Panc1 (cell line): Measurements from ENCODE around the gene PLCG1. TPM values are rescaled to one million over a fixed set of nuclear protein-coding genes. Genes with fewer than 3 reads are reported as not detected.

Experiments used
- ATAC-seq: fragments of 200-7000 bp; cut with Tn5 transposase; 2 replicates; pipeline ENCODE4 v1.9.1; 2020; ENCODE audit warnings: mild to moderate bottlenecking, moderate library complexity
- BruUV-seq: library from RNA; stranded (reverse); fragments of 400-500 nt; replicated peaks from 2 replicates; lab custom pipeline; 2021; lab: Mats Ljungman, UMichigan
- CTCF ChIA-PET: fragments of 300-600 bp; sonication (Branson Sonifier 250); formaldehyde crosslinking; loops from one replicate; lab custom pipeline; 2022; ENCODE audit warnings: antibody characterized with exemption; lab: Charles Lee
- POLR2A ChIA-PET: fragments of 300-600 bp; sonication (Branson Sonifier 250); formaldehyde crosslinking; loops from one replicate; lab custom pipeline; 2022; ENCODE audit warnings: antibody characterized with exemption; lab: Charles Lee
- DNase-seq: peaks from one replicate; pipeline ENCODE4 v3.0.0-alpha.2; 2010; ENCODE audit warnings: low read depth, low spot score
- H3K27ac ChIP-seq: 2 replicates; pipeline ENCODE4 v1.5.1; 2011; ENCODE audit warnings: mild to moderate bottlenecking, low read length, inconsistent platforms
- H3K27me3 ChIP-seq: fragments of 200-500 bp; sonication (Bioruptor generic); 2 replicates; pipeline ENCODE4 v1.6.0; 2014; ENCODE audit warnings: low read length, inconsistent platforms; ENCODE audit not compliant: control insufficient read depth, insufficient read depth
- H3K36me3 ChIP-seq: fragments of 200-500 bp; sonication (Bioruptor generic); 2 replicates; pipeline ENCODE4 v1.5.1; 2014; ENCODE audit warnings: inconsistent platforms, mild to moderate bottlenecking, low read length, moderate library complexity; ENCODE audit not compliant: control insufficient read depth, insufficient read depth
- H3K4me1 ChIP-seq: 2 replicates; pipeline ENCODE4 v1.5.1; 2011; ENCODE audit warnings: inconsistent platforms, mild to moderate bottlenecking, low read length, moderate library complexity; ENCODE audit not compliant: control insufficient read depth, insufficient read depth
- H3K4me3 ChIP-seq, 2 experiments: 2 replicates each; pipeline ENCODE4 v1.5.1; 2011 to 2012; ENCODE audit warnings: low read depth in 2 of 2, low read length in 2 of 2, mild to moderate bottlenecking in 2 of 2, inconsistent platforms in 1 of 2, moderate library complexity in 1 of 2
- H3K9me3 ChIP-seq: fragments of 200-500 bp; sonication (Bioruptor generic); 2 replicates; pipeline ENCODE4 v1.5.1; 2014; ENCODE audit warnings: low read depth, mild to moderate bottlenecking, inconsistent platforms, low read length, moderate library complexity; ENCODE audit not compliant: control insufficient read depth, insufficient read depth
- POLR2AphosphoS5 ChIP-seq: IDR thresholded peaks from 2 replicates; pipeline ENCODE4 v1.6.1; 2012; ENCODE audit warnings: mild to moderate bottlenecking, low read depth, low read length, moderate library complexity
- SIN3A ChIP-seq: IDR thresholded peaks from 2 replicates; pipeline ENCODE4 v1.6.1; 2012; ENCODE audit warnings: low read depth, mild to moderate bottlenecking, low read length, moderate library complexity, borderline replicate concordance; ENCODE audit not compliant: insufficient read depth
- TCF7L2 ChIP-seq: IDR thresholded peaks from 2 replicates; pipeline ENCODE4 v1.6.1; 2011; ENCODE audit warnings: mild to moderate bottlenecking, low read depth, low read length, inconsistent platforms
- in situ Hi-C: cut with HindIII; loops from 2 replicates; pipeline ENCODE4 v1.10.0; 2016; ENCODE audit warnings: low sequenced_read_pairs, low pct_unique_long_range_greater_than_20kb
- intact Hi-C: fragments of 100-400 bp; cut with micrococcal nuclease; formaldehyde crosslinking; loops from one replicate; pipeline ENCODE4 v1.10.0; 2022; ENCODE audit not compliant: unreplicated experiment
- total RNA-seq: library from RNA; stranded (reverse); gene quantifications from one replicate; pipeline ENCODE4 v1.2.1, GENCODE V29; 2021; ENCODE audit not compliant: unreplicated experiment
- TF ChIP-seq, protein P1 (sequence below), 2 experiments: IDR thresholded peaks; 2 replicates each; pipeline ENCODE4 v1.6.1; 2011 to 2012; ENCODE audit warnings: low read depth in 2 of 2, control low read depth in 1 of 2, low read length in 1 of 2, mild to moderate bottlenecking in 1 of 2, moderate library complexity in 1 of 2; ENCODE audit not compliant: insufficient read depth in 1 of 2
- TF ChIP-seq, protein P2 (sequence below): fragments of 450-650 bp; IDR thresholded peaks from 2 replicates; pipeline ENCODE4 v1.5.1; 2017; ENCODE audit warnings: mild to moderate bottlenecking

Gene PLCG1
- total RNA-seq, 1 experiment from 2014 or later = 159 TPM

DNA sequence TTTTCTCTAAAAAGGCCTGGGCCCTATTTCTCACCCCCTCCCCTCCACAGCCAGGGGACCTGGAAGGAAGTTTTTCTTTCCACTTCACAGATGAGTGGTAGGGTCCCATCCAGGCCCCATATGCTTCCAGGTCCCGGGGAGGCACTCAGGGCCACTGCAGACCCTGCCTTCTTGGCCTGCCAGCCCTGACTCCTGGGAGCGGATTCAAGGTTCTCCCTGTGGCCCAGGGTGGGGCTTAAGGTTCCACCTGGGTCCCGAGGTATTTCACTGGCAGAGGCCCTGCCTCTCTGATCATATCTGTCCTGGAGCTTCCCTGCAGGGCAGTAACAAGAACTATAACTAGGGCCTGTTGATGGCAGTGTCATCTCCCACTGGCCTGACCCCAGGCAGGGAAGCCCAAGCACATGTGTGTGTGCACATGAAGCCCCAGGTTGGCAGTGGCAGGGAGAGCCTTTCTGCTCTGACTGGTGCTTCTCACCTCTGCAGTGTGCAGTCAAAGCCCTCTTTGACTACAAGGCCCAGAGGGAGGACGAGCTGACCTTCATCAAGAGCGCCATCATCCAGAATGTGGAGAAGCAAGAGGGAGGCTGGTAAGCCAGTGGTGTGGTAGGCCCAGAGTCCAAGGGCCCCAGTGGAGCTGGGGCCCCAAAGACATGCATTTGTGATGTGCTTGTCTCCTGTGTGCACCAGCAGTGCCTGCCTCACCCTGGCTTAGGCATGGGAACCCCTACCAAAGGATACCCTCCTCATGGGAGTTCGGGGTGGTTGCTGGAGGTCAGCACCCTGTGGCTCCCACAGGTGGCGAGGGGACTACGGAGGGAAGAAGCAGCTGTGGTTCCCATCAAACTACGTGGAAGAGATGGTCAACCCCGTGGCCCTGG, 31.2 kb downstream of the PLCG1 start:
- no peak overlapping the region for H3K27ac ChIP-seq
- H3K4me3 ChIP-seq = no peak overlapping the region
- no peaks in the 10 kb centered on the region for H3K9me3 ChIP-seq
- no peak for TF ChIP-seq TCF7L2
- no peak for TF ChIP-seq POLR2AphosphoS5
- TF ChIP-seq SIN3A = no peak
- TF ChIP-seq, protein P1, sequence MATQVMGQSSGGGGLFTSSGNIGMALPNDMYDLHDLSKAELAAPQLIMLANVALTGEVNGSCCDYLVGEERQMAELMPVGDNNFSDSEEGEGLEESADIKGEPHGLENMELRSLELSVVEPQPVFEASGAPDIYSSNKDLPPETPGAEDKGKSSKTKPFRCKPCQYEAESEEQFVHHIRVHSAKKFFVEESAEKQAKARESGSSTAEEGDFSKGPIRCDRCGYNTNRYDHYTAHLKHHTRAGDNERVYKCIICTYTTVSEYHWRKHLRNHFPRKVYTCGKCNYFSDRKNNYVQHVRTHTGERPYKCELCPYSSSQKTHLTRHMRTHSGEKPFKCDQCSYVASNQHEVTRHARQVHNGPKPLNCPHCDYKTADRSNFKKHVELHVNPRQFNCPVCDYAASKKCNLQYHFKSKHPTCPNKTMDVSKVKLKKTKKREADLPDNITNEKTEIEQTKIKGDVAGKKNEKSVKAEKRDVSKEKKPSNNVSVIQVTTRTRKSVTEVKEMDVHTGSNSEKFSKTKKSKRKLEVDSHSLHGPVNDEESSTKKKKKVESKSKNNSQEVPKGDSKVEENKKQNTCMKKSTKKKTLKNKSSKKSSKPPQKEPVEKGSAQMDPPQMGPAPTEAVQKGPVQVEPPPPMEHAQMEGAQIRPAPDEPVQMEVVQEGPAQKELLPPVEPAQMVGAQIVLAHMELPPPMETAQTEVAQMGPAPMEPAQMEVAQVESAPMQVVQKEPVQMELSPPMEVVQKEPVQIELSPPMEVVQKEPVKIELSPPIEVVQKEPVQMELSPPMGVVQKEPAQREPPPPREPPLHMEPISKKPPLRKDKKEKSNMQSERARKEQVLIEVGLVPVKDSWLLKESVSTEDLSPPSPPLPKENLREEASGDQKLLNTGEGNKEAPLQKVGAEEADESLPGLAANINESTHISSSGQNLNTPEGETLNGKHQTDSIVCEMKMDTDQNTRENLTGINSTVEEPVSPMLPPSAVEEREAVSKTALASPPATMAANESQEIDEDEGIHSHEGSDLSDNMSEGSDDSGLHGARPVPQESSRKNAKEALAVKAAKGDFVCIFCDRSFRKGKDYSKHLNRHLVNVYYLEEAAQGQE (IDR thresholded peaks at IDR 0.05; ENCODE audit: insufficient read depth in 1 of 2, low read depth in 2 of 2, low read length in 1 of 2) = no peak
- TF ChIP-seq, protein P2, sequence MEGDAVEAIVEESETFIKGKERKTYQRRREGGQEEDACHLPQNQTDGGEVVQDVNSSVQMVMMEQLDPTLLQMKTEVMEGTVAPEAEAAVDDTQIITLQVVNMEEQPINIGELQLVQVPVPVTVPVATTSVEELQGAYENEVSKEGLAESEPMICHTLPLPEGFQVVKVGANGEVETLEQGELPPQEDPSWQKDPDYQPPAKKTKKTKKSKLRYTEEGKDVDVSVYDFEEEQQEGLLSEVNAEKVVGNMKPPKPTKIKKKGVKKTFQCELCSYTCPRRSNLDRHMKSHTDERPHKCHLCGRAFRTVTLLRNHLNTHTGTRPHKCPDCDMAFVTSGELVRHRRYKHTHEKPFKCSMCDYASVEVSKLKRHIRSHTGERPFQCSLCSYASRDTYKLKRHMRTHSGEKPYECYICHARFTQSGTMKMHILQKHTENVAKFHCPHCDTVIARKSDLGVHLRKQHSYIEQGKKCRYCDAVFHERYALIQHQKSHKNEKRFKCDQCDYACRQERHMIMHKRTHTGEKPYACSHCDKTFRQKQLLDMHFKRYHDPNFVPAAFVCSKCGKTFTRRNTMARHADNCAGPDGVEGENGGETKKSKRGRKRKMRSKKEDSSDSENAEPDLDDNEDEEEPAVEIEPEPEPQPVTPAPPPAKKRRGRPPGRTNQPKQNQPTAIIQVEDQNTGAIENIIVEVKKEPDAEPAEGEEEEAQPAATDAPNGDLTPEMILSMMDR = no peak
- no peaks in the 10 kb centered on the region for H3K27me3 ChIP-seq
- no peak for DNase-seq
- CTCF ChIA-PET = no interaction called here
- intact Hi-C loops (no loop called here), in situ Hi-C loops (no loop called here)
- ATAC-seq = no peak
- H3K36me3 ChIP-seq = no peaks in the 10 kb centered on the region; the same call in 1 of the 2 replicates
- H3K4me1 ChIP-seq = no peaks in the 10 kb centered on the region
- BruUV-seq = no TSS peak
- POLR2A ChIA-PET = no interaction called here

DNA sequence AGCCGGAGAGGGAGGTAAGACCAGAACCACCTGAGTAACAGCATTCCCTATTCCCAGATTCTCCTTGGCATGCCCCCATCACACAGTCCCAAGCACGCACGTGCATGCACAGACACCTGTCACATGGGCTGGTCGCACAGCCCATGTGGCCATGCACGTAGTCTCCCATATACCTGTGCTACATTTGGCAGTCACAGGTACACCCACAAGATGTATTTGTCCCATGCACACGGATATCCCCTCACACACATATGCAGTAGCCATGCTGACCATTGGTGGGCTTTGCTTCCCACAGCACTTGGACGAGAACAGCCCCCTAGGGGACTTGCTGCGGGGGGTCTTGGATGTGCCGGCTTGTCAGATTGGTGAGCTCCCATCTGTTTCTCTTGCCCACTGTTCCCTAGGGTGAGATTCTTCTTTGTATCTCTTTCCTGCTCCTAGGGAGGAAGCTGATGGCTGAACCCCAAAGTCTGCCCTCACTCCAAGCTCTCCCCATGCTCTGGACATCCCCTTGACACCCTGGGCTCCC, 31.9 kb downstream of the PLCG1 start:
- no peak overlapping the region for H3K27ac ChIP-seq
- in situ Hi-C loops = no loop called here
- BruUV-seq = no TSS peak
- ChIA-PET CTCF (no interaction called here), POLR2A (no interaction called here)
- ATAC-seq (no peak), DNase-seq (no peak)
- intact Hi-C loops = no loop called here
- no peaks in the 10 kb centered on the region; the same call in 1 of the 2 replicates for H3K36me3 ChIP-seq
- no peaks in the 10 kb centered on the region for H3K4me1 ChIP-seq
- H3K27me3 ChIP-seq = no peaks in the 10 kb centered on the region
- no peak overlapping the region for H3K4me3 ChIP-seq
- H3K9me3 ChIP-seq = no peaks in the 10 kb centered on the region
- TF ChIP-seq POLR2AphosphoS5 (no peak), TCF7L2 (no peak), SIN3A (no peak)
- TF ChIP-seq, protein P2 = no peak
- TF ChIP-seq, protein P1 (IDR thresholded peaks at IDR 0.05; ENCODE audit: insufficient read depth in 1 of 2, low read depth in 2 of 2, low read length in 1 of 2) = no peak
